Measurements from ENCODE around the gene KHDRBS1. TPM values are rescaled to one million over a fixed set of nuclear protein-coding genes. Genes with fewer than 3 reads are reported as not detected.

Gene KHDRBS1
- total RNA-seq, 1 experiment from 2014 or later, result 161 TPM

DNA sequence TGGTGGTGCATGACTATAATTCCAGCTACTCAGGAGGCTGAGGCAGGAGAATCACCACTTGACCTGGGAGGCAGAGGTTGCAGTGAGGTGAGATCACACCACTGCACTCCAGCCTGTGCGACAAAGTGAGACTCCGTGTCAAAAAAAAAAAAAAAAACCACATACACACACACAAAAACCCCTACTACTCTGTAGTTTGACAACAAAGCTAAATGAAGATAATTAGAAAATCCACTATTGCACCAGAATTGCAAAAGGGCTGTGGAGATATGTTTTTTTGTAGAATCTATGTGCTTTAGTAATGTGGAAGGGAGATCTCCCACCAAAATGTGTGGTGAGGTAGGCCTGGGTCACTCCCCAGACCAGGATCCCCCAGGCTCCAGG, 32.2 kb upstream of the KHDRBS1 start:
- BruUV-seq (replicated peaks), result no TSS peak
- Histone ChIP-seq H4K20me1 (ENCODE audit: insufficient read depth) (no peaks in the 10 kb centered on the region), H3K4me1 (replicated peaks; ENCODE audit: insufficient read depth) (no peaks in the 10 kb centered on the region), H2AFZ (no peak overlapping the region), H3F3A (ENCODE audit: insufficient read depth, low read depth) (peaks cover 11% of the 10 kb centered on the region; the same call in 1 of the 2 replicates), H3K79me2 (ENCODE audit: low read depth) (no peaks in the 10 kb centered on the region), H3K27ac (no peak overlapping the region), H3K9me3 (ENCODE audit: insufficient read depth, low read depth) (no peaks in the 10 kb centered on the region), H3K4me3 (no peak overlapping the region), H3K9me2 (ENCODE audit: insufficient read depth) (no peaks in the 10 kb centered on the region), H3K4me2 (no peak overlapping the region), H3K36me3 (ENCODE audit: low read depth) (no peaks in the 10 kb centered on the region), H3K27me3 (ENCODE audit: insufficient read depth, low read depth) (no peaks in the 10 kb centered on the region)
- intact Hi-C loops (cut with micrococcal nuclease; ENCODE audit: unreplicated experiment), result no loop called here
- TF ChIP-seq EZH2 (IDR thresholded peaks at IDR 0.05; ENCODE audit: low read depth) (no peak), CTCF (conservative IDR thresholded peaks at IDR 0.05) (no peak)
- CTCF ChIA-PET, result no interaction called here
- no peak for DNase-seq
- POLR2A ChIA-PET (ENCODE audit: unreplicated experiment), result interaction anchor here (0.7 kb wide), 1 partner anchor 355 kb away, joined by 5 read pairs; no protein-coding TSS in a partner anchor

DNA sequence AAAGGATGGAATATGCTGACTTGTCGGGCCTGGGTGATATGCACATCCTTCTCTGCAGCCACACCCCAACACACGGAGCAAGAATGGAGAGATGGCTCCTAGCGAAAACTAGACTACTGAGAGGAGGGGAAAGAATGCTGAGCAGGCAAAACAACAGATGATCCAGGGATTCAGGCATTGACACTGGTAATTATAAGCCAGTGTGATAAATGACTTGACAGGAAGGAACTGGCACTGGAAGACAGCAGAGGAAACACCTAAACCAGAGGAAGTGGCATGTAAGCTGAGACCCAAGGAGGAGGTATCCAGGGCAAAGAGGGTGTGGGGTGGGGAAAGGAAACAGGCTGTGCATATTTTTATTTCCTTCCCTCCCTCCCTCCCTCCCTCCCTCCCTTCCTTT, 31.7 kb upstream of the KHDRBS1 start:
- H3K27me3 ChIP-seq (ENCODE audit: insufficient read depth, low read depth), result no peaks in the 10 kb centered on the region
- no peaks in the 10 kb centered on the region for H3K4me1 ChIP-seq (replicated peaks; ENCODE audit: insufficient read depth)
- no peaks in the 10 kb centered on the region for H3K36me3 ChIP-seq (ENCODE audit: low read depth)
- no peaks in the 10 kb centered on the region for H4K20me1 ChIP-seq (ENCODE audit: insufficient read depth)
- H3K9me3 ChIP-seq (ENCODE audit: insufficient read depth, low read depth), result no peaks in the 10 kb centered on the region
- no peak overlapping the region for H2AFZ ChIP-seq
- no peak overlapping the region for H3K4me2 ChIP-seq
- H3K79me2 ChIP-seq (ENCODE audit: low read depth), result no peaks in the 10 kb centered on the region
- intact Hi-C loops (cut with micrococcal nuclease; ENCODE audit: unreplicated experiment), result no loop called here
- no peak overlapping the region for H3K27ac ChIP-seq
- no peak for TF ChIP-seq EZH2 (IDR thresholded peaks at IDR 0.05; ENCODE audit: low read depth)
- no peaks in the 10 kb centered on the region for H3K9me2 ChIP-seq (ENCODE audit: insufficient read depth)
- no peak for DNase-seq
- no peak overlapping the region for H3K4me3 ChIP-seq
- no TSS peak for BruUV-seq (replicated peaks)
- CTCF ChIA-PET, result no interaction called here
- H3F3A ChIP-seq (ENCODE audit: insufficient read depth, low read depth), result peaks cover 11% of the 10 kb centered on the region; the same call in 1 of the 2 replicates
- POLR2A ChIA-PET (ENCODE audit: unreplicated experiment), result no interaction called here

- H3K9me3 ChIP-seq (ENCODE audit: insufficient read depth, low read depth), result no peaks in the 10 kb centered on the region
- no peak overlapping the region for H3K4me3 ChIP-seq
- no peaks in the 10 kb centered on the region for H3K36me3 ChIP-seq (ENCODE audit: low read depth)
- DNase-seq, result no peak
- ChIA-PET CTCF (interaction anchor here (0.5 kb wide), 1 partner anchor 163 kb away, joined by 4 read pairs; no protein-coding TSS in a partner anchor), POLR2A (ENCODE audit: unreplicated experiment) (no interaction called here)
- H2AFZ ChIP-seq, result no peak overlapping the region
- no peaks in the 10 kb centered on the region for H3K79me2 ChIP-seq (ENCODE audit: low read depth)
- no peaks in the 10 kb centered on the region for H3K27me3 ChIP-seq (ENCODE audit: insufficient read depth, low read depth)
- intact Hi-C loops (cut with micrococcal nuclease; ENCODE audit: unreplicated experiment), result no loop called here
- no TSS peak for BruUV-seq (replicated peaks)
- no peak overlapping the region for H3K27ac ChIP-seq
- H3F3A ChIP-seq (ENCODE audit: insufficient read depth, low read depth), result peaks cover 11% of the 10 kb centered on the region; the same call in 1 of the 2 replicates
- no peaks in the 10 kb centered on the region for H4K20me1 ChIP-seq (ENCODE audit: insufficient read depth)
- TF ChIP-seq CTCF (conservative IDR thresholded peaks at IDR 0.05) (no peak), EZH2 (IDR thresholded peaks at IDR 0.05; ENCODE audit: low read depth) (no peak)
- no peaks in the 10 kb centered on the region for H3K4me1 ChIP-seq (replicated peaks; ENCODE audit: insufficient read depth)
- H3K4me2 ChIP-seq, result no peak overlapping the region
- no peaks in the 10 kb centered on the region for H3K9me2 ChIP-seq (ENCODE audit: insufficient read depth)
Measured at GRCh38 chr1:31984419-31985347, 29.0 kb upstream of the KHDRBS1 start.

Data from PC-9 (cell line).